ENCODE measurements around the gene GPX6.

DNA sequence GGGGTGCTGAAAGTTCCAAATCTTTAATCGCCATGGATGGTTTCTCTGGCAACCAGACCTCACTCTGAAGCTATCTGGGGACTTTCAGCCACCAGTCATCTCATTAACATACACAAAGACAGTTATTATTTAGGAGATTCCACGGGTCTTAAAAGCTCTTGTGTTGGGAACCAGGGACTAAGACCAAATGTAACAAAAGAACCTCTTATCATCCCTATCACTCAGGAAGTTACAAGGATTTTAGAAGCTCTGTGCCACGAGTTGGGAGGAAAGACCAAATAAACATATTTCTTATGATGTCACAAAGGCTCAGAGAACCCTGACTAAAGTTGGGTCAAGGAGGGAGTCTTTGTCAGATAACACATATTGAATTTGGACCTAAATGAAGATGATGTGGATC is 17.7 kb downstream of the GPX6 start:
- TF ChIP-seq, protein P1, sequence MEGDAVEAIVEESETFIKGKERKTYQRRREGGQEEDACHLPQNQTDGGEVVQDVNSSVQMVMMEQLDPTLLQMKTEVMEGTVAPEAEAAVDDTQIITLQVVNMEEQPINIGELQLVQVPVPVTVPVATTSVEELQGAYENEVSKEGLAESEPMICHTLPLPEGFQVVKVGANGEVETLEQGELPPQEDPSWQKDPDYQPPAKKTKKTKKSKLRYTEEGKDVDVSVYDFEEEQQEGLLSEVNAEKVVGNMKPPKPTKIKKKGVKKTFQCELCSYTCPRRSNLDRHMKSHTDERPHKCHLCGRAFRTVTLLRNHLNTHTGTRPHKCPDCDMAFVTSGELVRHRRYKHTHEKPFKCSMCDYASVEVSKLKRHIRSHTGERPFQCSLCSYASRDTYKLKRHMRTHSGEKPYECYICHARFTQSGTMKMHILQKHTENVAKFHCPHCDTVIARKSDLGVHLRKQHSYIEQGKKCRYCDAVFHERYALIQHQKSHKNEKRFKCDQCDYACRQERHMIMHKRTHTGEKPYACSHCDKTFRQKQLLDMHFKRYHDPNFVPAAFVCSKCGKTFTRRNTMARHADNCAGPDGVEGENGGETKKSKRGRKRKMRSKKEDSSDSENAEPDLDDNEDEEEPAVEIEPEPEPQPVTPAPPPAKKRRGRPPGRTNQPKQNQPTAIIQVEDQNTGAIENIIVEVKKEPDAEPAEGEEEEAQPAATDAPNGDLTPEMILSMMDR (conservative IDR thresholded peaks at IDR 0.05; ENCODE audit: low read depth, low read length): no peak
- no peak for TF ChIP-seq EZH2 (IDR thresholded peaks at IDR 0.05; ENCODE audit: borderline replicate concordance, low read depth, low read length, poor library complexity, severe bottlenecking)

All from A673 (cell line).